AG04450 (cell line): Measurements from ENCODE around the gene NFIX. TPM values are rescaled to one million over a fixed set of nuclear protein-coding genes. Genes with fewer than 3 reads are reported as not detected.
A peak's percentile ranks its signal among the peaks of the same experiment; 100 is the strongest.

Source experiments
- CTCF ChIA-PET: fragments of 300-600, 350-600 bp; formaldehyde crosslinking; extraction: SDS; loops from one replicate; lab custom pipeline; 2022; ENCODE audit warnings: antibody characterized with exemption, inconsistent platforms; lab: Charles Lee
- POLR2A ChIA-PET: fragments of 350-600 bp; formaldehyde crosslinking; extraction: SDS; loops from one replicate; lab custom pipeline; 2021; ENCODE audit warnings: antibody characterized with exemption, inconsistent platforms; lab: Yijun Ruan, JAX
- DNase-seq: peaks from one replicate; pipeline ENCODE4 v3.0.0-alpha.2; 2011; ENCODE audit warnings: low read depth, low spot score
- H3K27ac ChIP-seq: one replicate; pipeline ENCODE4 v1.5.1; 2012; ENCODE audit warnings: low read depth, low read length, control low read depth
- H3K27me3 ChIP-seq: one replicate; pipeline ENCODE4 v1.6.0; 2012; ENCODE audit warnings: low read length; ENCODE audit not compliant: control insufficient read depth, insufficient read depth
- H3K4me3 ChIP-seq: 2 replicates; pipeline ENCODE4 v1.5.1; 2011; ENCODE audit warnings: mild to moderate bottlenecking, low read depth, low read length, control low read depth
- H3K9me3 ChIP-seq: 2 replicates; pipeline ENCODE4 v1.5.1; 2012; ENCODE audit warnings: low read length; ENCODE audit not compliant: control insufficient read depth, insufficient read depth
- polyA plus RNA-seq: library from polyadenylated mRNA; depleted of rRNA; stranded (reverse); fragments of >200 nt; gene quantifications from 2 replicates; pipeline ENCODE4 v1.2.3, GENCODE V29; 2011
- TF ChIP-seq, protein P1 (sequence below): IDR thresholded peaks from 2 replicates; pipeline ENCODE4 v1.5.1; 2011; ENCODE audit warnings: low read depth, low read length, control low read depth, inconsistent platforms

NFIX gene
- polyA plus RNA-seq, 1 experiment, result 15.1 TPM

DNA sequence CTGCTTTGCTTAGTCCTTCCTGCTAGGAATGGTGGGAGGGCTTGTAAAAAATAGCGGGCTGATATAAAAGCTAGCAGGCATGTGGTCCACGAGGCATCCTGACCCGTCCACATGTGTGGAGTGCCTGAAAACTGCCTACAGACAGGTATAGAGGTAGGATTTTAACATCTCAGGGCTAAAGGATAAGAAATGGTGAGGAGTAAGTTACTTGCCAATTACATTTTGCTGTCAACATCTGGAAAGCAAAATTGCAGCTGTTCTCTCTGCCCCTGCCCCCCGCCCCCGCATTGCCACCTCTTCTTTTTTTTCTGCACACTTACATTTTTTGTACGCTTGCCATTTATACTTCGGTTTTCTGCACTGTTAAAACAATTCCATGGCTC is 21.0 kb downstream of the NFIX start:
- TF ChIP-seq, protein P1, sequence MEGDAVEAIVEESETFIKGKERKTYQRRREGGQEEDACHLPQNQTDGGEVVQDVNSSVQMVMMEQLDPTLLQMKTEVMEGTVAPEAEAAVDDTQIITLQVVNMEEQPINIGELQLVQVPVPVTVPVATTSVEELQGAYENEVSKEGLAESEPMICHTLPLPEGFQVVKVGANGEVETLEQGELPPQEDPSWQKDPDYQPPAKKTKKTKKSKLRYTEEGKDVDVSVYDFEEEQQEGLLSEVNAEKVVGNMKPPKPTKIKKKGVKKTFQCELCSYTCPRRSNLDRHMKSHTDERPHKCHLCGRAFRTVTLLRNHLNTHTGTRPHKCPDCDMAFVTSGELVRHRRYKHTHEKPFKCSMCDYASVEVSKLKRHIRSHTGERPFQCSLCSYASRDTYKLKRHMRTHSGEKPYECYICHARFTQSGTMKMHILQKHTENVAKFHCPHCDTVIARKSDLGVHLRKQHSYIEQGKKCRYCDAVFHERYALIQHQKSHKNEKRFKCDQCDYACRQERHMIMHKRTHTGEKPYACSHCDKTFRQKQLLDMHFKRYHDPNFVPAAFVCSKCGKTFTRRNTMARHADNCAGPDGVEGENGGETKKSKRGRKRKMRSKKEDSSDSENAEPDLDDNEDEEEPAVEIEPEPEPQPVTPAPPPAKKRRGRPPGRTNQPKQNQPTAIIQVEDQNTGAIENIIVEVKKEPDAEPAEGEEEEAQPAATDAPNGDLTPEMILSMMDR, result no peak
- Histone ChIP-seq H3K27ac (no peak overlapping the region), H3K27me3 (no peaks in the 10 kb centered on the region), H3K4me3 (no peak overlapping the region), H3K9me3 (peaks cover 12% of the 10 kb centered on the region; the same call in 1 of the 2 replicates)
- DNase-seq, result no peak
- CTCF ChIA-PET, result interaction anchor here (0.6 to 3.4 kb wide), 3 partner anchors 8 to 45 kb away, joined by 3 to 32 read pairs (median 4); no protein-coding TSS in a partner anchor
- POLR2A ChIA-PET, result interaction anchor here (0.6 kb wide), 1 partner anchor 8 kb away, joined by 3 read pairs; no protein-coding TSS in a partner anchor

DNA sequence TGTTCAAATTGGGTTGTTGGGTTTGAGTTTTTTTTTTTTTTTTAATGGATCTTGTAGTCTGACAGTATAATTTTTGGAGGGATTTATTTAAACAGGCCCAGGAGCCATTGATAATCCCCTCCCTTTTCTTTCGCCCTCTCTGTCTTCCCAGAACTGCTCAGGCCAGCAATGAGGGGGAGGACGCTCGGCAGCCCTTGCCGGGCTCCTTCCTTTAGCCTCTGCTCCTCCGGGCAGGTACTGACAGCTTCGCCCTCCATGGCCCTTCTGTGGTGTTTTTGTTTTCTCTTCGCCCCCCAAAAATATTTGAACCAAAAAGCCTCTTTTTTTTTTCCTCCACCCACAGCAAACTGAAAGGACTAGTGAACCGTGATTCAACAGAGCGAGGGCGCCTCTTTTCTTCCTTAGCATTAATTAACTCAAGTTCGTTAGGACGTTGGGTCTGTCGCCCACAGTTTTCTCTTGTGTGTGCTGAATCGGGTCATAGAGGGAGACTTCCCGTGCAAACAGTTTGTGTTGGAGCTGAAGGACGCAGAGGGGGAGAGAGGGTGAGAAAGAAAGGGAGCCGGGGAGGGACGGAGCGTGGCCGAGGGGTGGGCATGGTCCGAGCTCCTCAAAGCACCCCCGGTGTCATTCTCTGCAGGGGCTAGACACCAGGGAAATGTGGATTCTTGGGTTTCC is 21.5 kb downstream of the NFIX start:
- Histone ChIP-seq H3K4me3 (peak overlapping the region; percentile 22), H3K27me3 (no peaks in the 10 kb centered on the region), H3K27ac (peak overlapping the region; percentile 11), H3K9me3 (peaks cover 7% of the 10 kb centered on the region; the same call in 1 of the 2 replicates)
- DNase-seq, result no peak
- CTCF ChIA-PET, result interaction anchor here (0.6 to 1.6 kb wide), 4 partner anchors 7 to 51 kb away, joined by 3 to 8 read pairs (median 4); no protein-coding TSS in a partner anchor
- POLR2A ChIA-PET, result no interaction called here
- TF ChIP-seq, protein P1, result no peak

DNA sequence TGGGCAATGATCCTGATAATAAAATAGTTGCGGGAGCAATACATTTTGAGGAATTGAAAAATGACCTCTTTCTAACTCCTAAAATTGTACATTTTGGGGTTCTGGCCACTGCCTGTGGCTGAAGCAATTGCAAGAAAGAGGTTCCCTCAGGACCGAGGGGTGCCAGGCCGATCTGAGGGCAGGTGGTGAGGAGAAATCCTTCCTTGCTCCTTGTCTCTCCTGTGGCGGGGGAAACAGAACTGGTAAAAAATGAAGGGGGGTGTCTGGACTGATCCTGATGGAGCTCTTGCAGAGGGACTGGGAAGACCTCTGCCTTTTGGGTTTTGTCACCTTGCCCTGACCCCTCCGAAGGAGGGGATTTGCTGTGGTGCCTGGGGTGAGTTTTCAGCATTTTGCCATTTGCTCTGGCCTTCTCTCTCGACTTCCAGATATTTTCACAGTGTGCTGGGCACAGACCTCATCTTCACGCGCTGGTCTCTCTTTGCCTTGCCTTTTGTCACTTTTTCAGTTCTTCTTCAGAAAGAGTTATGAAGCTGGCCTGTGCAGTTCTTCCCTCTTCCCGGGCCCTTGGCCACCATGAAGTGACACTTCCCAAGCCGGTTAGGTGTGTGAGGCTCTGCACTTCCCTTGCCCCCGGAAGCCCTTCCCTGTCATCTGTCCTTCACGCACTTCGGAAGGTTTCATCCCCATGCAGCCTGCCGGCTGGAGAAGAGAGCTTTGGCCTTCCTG is 22.2 kb downstream of the NFIX start:
- no peak for DNase-seq
- ChIA-PET POLR2A (no interaction called here), CTCF (interaction anchor here (0.7 to 1.6 kb wide), 5 partner anchors 12 to 52 kb away, joined by 3 to 8 read pairs (median 4); no protein-coding TSS in a partner anchor)
- TF ChIP-seq, protein P1, result no peak
- Histone ChIP-seq H3K4me3 (0 out of 2 replicates have a peak overlapping the region, but pooled peaks have one; percentile 7), H3K27me3 (no peaks in the 10 kb centered on the region), H3K9me3 (peaks cover under 1% of the 10 kb centered on the region; the same call in 1 of the 2 replicates), H3K27ac (peak overlapping the region; percentile 31)

DNA sequence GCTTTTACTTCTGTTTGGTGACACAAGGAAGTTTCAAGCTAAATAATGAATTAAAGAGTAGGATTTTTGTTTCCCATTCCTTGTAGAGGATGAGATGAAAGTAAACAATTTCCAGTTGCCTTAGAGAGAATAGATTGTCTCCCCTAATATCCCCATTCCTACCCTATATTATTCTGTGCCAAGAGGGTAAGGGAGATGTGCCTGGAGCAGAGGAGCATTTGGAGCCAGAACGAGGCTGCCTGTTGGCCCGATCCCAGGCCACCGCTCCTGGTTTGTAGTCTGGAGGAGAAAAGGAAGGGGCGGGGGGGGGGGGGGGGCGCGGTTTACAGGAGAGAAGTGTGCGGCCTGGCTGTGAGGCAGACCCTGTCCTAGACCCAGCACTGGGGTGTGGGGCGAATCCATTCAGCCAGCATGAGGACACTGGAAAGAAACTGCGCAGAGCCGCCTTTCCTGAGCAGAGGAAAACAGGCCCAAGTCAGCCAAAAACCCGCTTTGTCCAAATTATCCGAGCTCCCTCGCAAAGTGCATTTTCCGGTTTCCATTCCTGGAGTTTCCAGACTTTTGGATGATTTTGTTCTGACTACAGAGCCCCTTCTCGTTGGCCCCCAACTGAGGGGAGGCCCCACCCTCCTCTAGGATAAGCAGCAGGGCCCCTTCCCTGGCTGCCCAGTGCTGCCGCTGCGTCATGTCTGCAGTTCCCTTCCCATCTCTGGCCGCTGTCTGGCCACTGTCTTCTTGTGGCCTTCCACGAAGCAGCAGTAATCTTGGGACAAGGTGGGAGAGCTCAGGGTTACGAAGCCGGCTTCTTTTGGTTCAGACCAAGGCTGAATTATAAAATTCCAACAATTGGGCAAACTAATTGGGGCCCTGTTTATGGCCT is 23.0 kb downstream of the NFIX start:
- peak overlapping the region; percentile 59 for H3K27ac ChIP-seq
- no peaks in the 10 kb centered on the region; the same call in 1 of the 2 replicates for H3K9me3 ChIP-seq
- POLR2A ChIA-PET, result interaction anchor here (1.0 kb wide), 1 partner anchor 18 kb away, joined by 3 read pairs; no protein-coding TSS in a partner anchor
- TF ChIP-seq, protein P1, result no peak
- CTCF ChIA-PET, result interaction anchor here (1.1 to 1.6 kb wide), 3 partner anchors 13 to 53 kb away, joined by 3 to 8 read pairs (median 6); no protein-coding TSS in a partner anchor
- 0 out of 2 replicates have a peak overlapping the region, but pooled peaks have one; percentile 20 for H3K4me3 ChIP-seq
- no peak for DNase-seq
- no peaks in the 10 kb centered on the region for H3K27me3 ChIP-seq
